ENCODE results near the gene TIMP3. TPM values are rescaled to one million over a fixed set of nuclear protein-coding genes. Genes with fewer than 3 reads are reported as not detected.
"Not testable (repeated sequence)": the region's sequence is repeated elsewhere in the genome, so short reads cannot be mapped to it uniquely, and the experiment has no call there.

The TIMP3 gene
- total and polyA plus RNA-seq, 5 experiments from 2014 or later = 0.10 TPM; not detected in 4

DNA sequence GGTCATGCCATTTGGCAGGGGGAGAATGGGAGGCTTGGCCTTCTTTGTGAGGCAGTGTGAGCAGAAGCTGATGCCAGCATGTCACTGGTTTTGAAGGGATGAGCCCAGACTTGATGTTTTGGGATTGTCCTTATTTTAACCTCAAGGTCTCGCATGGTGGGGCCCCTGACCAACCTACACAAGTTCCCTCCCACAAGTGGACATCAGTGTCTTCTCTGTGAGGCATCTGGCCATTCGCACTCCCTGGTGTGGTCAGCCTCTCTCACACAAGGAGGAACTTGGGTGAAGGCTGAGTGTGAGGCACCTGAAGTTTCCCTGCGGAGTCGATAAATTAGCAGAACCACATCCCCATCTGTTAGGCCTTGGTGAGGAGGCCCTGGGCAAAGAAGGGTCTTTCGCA lies 59.8 kb downstream of the TIMP3 start:
- H3K9me3 Mint-ChIP-seq = no peaks in the 10 kb centered on the region
- DNase-seq (no peak), ATAC-seq (no peak)
- no peaks in the 10 kb centered on the region for H3K4me1 Mint-ChIP-seq
- peaks cover 0 to 8% (median 0%) of the 10 kb centered on the region in 5 donors for H3K27me3 Mint-ChIP-seq
- H3K27ac Mint-ChIP-seq = no peak overlapping the region
- POLR2A ChIA-PET = interaction anchor here (0.7 kb wide), 1 partner anchor 32 kb away, joined by 5 read pairs; no protein-coding TSS in a partner anchor
- H3K4me3 Mint-ChIP-seq = no peak overlapping the region
- H3K36me3 Mint-ChIP-seq = no peaks in the 10 kb centered on the region

DNA sequence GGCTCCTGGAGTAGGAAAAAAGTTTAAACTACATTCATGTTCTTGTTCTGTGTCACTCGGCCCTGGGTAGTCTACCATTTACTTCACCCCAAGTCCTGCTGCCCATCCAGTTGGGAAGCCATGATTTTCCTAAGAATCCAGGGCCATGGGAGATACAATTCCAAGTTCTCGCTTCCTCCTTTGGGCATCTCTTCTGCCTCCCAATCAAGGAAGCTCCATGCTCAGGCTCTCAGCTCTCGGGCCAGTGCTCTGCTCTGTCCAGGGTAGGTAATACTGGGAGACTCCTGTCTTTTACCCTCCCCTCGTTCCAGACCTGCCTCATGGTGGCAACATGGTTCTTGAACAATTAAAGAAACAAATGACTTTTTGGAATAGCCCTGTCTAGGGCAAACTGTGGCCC lies 60.6 kb downstream of the TIMP3 start:
- ATAC-seq (no peak), DNase-seq (no peak)
- H3K36me3 Mint-ChIP-seq = no peaks in the 10 kb centered on the region
- peaks cover 0 to 5% (median 0%) of the 10 kb centered on the region in 5 donors for H3K27me3 Mint-ChIP-seq
- H3K9me3 Mint-ChIP-seq = no peaks in the 10 kb centered on the region
- no peak overlapping the region for H3K4me3 Mint-ChIP-seq
- no peak overlapping the region for H3K27ac Mint-ChIP-seq
- H3K4me1 Mint-ChIP-seq = no peaks in the 10 kb centered on the region
- POLR2A ChIA-PET = no interaction called here

DNA sequence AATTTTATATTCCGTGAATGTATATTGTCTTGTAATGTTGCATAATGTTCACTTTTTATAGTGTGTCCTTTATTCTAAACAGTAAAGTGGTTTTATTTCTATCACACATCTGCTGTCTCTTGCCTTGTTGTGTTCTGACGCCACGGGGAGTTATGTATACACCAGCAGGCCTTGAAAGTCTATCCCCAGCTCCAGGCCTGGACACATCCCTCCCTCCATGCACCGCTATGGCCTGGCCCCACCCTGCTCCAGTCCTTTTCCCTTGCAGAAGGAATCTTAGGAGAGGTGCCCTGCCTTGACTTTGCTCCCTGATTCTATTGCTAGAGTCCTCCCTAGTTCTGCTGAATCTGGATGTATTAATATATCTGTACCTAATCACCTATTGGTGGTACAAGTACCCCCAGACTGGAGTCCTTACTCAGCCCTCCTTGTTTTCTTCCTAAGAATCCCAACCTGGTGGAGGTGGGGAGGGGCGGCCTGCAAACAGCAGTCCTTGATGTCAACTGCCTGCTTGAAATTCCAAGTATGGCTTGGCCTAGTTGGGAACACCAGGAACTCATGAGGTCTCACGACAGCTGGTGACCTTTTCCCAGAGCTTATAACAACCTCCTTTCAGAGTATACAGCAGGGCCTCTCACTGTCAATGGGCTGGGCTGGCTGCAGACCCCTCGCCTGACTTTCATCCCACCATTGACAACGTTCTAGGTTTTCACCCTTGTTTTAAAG lies 61.6 kb downstream of the TIMP3 start:
- H3K9me3 Mint-ChIP-seq = no peaks in the 10 kb centered on the region
- no peak overlapping the region for H3K27ac Mint-ChIP-seq
- H3K36me3 Mint-ChIP-seq = no peaks in the 10 kb centered on the region
- ATAC-seq = no peak
- POLR2A ChIA-PET = no interaction called here
- no peaks in the 10 kb centered on the region for H3K4me1 Mint-ChIP-seq
- DNase-seq = no peak
- H3K4me3 Mint-ChIP-seq = no peak overlapping the region
- H3K27me3 Mint-ChIP-seq = peaks cover 0 to 5% (median 0%) of the 10 kb centered on the region in 5 donors

DNA sequence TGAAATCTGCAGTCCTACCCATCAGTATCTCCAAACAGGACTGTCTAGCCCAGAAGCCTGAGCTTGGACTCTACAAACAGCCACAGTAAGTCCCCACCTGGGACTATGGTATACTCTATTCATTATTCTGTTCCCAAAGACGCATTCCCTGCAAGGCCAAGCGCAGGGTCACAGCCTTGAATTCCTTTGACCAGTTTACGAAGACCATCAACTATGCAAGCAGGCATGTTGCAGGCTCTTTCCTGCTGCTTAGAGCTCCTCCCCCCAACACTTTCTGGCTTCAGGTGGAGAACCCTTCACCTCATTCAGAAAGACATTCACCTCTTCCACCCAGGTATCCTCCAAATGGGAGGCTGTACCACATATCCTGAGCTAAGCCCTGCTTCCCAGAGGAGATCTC lies 62.5 kb downstream of the TIMP3 start:
- H3K4me1 Mint-ChIP-seq = no peaks in the 10 kb centered on the region
- peaks cover 0 to 8% (median 0%) of the 10 kb centered on the region in 5 donors for H3K27me3 Mint-ChIP-seq
- no peak overlapping the region for H3K4me3 Mint-ChIP-seq
- POLR2A ChIA-PET = no interaction called here
- DNase-seq (no peak), ATAC-seq (no peak)
- H3K27ac Mint-ChIP-seq = no peak overlapping the region
- no peaks in the 10 kb centered on the region for H3K36me3 Mint-ChIP-seq
- no peaks in the 10 kb centered on the region for H3K9me3 Mint-ChIP-seq

DNA sequence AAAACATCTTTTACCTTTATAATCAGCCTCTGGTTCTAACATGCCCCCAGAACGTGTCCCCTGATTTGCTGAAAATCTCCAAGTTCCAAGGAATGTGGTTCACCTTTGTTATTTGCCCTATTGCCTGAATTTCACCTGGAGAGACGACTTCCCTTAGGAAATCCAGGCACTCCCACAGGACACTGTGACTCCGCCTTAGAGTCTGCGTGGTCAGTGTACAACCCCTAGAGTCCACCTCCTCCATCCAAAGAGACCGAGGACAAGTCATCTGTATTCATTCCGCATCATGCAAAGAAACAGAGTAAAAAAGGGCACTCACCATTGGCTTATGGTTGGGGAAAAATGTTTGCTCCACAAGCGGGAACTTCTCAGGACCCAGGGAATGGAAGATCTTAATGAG lies 63.1 kb downstream of the TIMP3 start:
- no peak for ATAC-seq
- Mint-ChIP-seq H3K9me3 (no peaks in the 10 kb centered on the region), H3K27me3 (peaks cover 0 to 8% (median 0%) of the 10 kb centered on the region in 5 donors), H3K4me3 (no peak overlapping the region), H3K27ac (no peak overlapping the region), H3K36me3 (no peaks in the 10 kb centered on the region), H3K4me1 (no peaks in the 10 kb centered on the region)
- DNase-seq = no peak
- POLR2A ChIA-PET = no interaction called here

DNA sequence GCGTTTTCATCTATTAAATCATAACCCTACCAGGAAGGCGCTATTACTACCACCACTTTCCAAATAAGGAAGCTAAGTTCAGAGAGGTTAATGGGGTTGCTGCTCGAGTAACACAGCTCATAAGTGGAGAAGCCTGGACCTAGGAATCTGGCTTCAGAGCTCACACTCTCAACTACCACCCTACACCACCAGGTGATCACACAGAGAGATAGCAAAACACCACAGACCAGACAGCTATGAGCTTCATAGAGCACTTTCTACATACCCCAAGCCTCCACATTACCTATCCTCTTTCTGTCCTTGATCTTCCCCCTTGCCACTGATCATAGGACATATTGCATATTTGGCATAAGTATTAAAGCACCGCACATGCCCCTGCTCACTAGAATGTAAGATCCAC lies 65.4 kb downstream of the TIMP3 start:
- Mint-ChIP-seq H3K27ac (no peak overlapping the region), H3K4me3 (no peak overlapping the region), H3K9me3 (no peaks in the 10 kb centered on the region), H3K4me1 (no peaks in the 10 kb centered on the region), H3K27me3 (peaks cover 0 to 11% (median 2%) of the 10 kb centered on the region in 5 donors), H3K36me3 (no peaks in the 10 kb centered on the region)
- DNase-seq (no peak), ATAC-seq (no peak)
- POLR2A ChIA-PET = no interaction called here

DNA sequence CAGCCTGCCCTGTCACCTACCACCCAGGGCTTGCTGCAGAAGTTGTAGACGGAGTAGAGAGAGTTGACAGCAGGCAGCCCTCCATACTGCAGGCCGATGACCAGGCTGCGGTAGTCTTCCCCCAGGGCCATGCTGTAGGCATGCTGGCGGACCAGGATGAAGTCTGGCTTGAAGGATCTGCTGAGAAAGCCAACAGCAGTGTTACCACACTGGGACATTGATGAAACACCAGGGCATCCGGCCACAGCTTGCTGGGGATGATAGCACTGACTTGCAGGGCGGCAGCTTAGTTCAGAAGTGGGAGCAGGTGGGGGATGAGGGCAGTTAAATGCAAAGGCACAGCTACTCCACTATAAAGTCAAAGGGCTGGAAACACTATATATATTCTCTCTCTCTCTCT lies 67.4 kb downstream of the TIMP3 start:
- POLR2A ChIA-PET = no interaction called here
- no peaks in the 10 kb centered on the region for H3K4me1 Mint-ChIP-seq
- H3K36me3 Mint-ChIP-seq = no peaks in the 10 kb centered on the region
- DNase-seq (no peak), ATAC-seq (no peak)
- H3K4me3 Mint-ChIP-seq = no peak overlapping the region
- peaks cover 0 to 13% (median 4%) of the 10 kb centered on the region in 5 donors for H3K27me3 Mint-ChIP-seq
- no peak overlapping the region for H3K27ac Mint-ChIP-seq
- no peaks in the 10 kb centered on the region for H3K9me3 Mint-ChIP-seq

DNA sequence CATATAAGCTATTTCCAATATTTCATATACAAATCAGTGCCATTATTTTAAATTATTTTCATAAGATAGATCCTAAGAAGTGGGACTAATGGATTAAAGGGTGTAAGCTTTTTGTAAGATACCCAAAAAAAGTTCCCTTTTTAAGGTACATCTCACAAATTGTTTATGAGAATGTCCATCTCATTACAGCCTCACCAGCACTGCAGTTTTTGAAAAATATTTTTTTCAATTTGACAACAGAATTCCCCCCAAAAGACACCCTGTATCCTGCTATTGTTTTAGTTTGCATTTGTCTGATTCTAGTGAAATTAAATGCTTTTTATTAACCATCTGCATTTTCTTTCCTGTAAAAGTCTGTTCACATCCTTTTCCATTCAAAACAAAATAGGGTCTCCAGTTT lies 69.0 kb downstream of the TIMP3 start:
- no peaks in the 10 kb centered on the region for H3K36me3 Mint-ChIP-seq
- ATAC-seq = no peak
- DNase-seq = no peak
- no peak overlapping the region for H3K4me3 Mint-ChIP-seq
- no peaks in the 10 kb centered on the region for H3K4me1 Mint-ChIP-seq
- peaks cover 0 to 13% (median 4%) of the 10 kb centered on the region in 5 donors for H3K27me3 Mint-ChIP-seq
- POLR2A ChIA-PET = no interaction called here
- no peak overlapping the region for H3K27ac Mint-ChIP-seq
- peaks cover 0 to 1% (median 0%) of the 10 kb centered on the region in 9 donors for H3K9me3 Mint-ChIP-seq

DNA sequence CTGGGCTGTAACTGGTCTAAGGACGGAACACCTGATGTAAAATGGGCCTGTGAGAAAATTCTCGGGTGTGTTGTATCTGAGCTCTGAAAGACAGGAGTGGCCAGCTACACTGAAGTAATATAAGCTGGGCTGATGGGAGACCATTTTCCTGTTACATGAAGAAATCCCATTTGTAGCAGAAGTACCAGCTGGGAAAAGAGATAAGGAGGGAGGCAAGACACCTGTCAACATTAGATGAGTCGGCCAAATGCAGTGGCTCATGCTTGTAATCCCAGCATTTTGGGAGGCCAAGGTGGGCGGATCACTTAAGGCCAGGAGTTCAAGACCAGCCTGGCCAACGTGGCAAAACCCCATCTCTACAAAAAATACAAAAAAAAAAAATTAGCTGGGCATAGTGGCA lies 72.1 kb downstream of the TIMP3 start:
- H3K27me3 Mint-ChIP-seq, H3K27ac Mint-ChIP-seq, H3K9me3 Mint-ChIP-seq, ATAC-seq, H3K4me1 Mint-ChIP-seq, H3K4me3 Mint-ChIP-seq, H3K36me3 Mint-ChIP-seq, POLR2A ChIA-PET, DNase-seq: not testable (repeated sequence)

DNA sequence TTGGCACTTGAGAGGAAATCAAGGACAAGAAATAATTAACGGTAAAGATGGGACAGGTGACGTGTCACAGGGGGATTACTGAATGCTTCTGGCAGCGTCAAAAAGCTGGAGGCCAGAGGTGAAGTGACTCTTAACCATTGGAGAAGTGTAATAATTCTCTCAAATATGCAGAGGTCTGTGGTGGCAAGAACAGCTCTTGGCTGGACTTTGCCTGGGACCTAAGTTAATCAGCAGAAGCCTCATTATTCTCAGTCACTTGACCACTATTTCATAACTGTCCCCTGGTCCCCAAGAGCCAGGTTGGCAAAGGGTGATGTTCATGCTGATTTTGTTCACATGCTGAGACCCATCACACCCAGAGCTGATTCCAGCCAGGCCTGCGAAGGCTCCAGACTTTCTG lies 72.9 kb downstream of the TIMP3 start:
- ATAC-seq (no peak), DNase-seq (no peak)
- POLR2A ChIA-PET = no interaction called here
- Mint-ChIP-seq H3K9me3 (peaks cover 0 to 1% (median 0%) of the 10 kb centered on the region in 9 donors), H3K27me3 (peaks cover 0 to 7% (median 4%) of the 10 kb centered on the region in 5 donors), H3K4me3 (no peak overlapping the region), H3K36me3 (no peaks in the 10 kb centered on the region), H3K27ac (no peak overlapping the region), H3K4me1 (no peaks in the 10 kb centered on the region)

DNA sequence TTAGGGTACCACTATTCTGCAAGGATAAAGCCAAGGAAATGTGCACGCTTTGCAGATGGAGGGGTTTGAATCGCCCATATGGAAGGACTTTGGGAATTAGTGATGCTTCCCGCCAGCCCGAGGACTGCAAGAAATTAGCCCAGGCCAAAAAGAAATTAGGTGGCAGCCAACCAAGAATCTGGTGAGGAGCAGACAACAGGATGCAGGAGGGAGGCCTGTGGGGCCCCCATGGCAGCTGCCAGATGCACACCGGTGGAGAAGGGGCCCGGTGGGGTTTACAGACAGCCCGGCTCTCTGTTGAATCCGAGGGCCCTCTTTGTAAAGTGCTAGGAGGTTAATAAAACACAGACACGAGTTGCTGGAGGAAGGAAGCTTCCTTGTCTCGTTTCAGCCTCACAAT lies 73.5 kb downstream of the TIMP3 start:
- DNase-seq = no peak

DNA sequence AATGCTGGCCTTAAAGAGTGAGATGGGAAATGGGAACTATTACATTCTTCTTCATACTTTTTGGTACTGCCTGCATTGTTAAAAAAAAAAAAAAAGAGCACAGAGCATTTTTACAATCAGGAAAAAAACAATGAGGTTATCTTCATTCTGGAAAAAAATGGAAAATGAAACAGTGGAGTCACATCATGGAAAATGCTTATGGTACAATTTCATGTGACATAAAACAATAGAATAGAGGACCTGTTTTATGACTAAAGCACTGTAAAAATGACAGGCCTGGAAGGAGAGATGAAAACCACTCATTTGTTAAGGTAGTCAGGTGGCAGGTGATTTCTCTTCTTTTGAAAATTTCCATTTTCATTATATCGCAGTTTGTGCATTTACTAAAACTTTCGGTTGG lies 75.0 kb downstream of the TIMP3 start:
- Mint-ChIP-seq H3K36me3 (no peaks in the 10 kb centered on the region), H3K27ac (no peak overlapping the region)
- POLR2A ChIA-PET = no interaction called here

More for the DNA sequence above, 73.5 kb downstream of the TIMP3 start:
- Mint-ChIP-seq H3K27ac (no peak overlapping the region), H3K4me3 (no peak overlapping the region), H3K9me3 (peaks cover 0 to 1% (median 0%) of the 10 kb centered on the region in 9 donors), H3K27me3 (peaks cover 0 to 7% (median 4%) of the 10 kb centered on the region in 5 donors), H3K36me3 (no peaks in the 10 kb centered on the region), H3K4me1 (no peaks in the 10 kb centered on the region)
- POLR2A ChIA-PET = no interaction called here
- no peak for ATAC-seq

DNA sequence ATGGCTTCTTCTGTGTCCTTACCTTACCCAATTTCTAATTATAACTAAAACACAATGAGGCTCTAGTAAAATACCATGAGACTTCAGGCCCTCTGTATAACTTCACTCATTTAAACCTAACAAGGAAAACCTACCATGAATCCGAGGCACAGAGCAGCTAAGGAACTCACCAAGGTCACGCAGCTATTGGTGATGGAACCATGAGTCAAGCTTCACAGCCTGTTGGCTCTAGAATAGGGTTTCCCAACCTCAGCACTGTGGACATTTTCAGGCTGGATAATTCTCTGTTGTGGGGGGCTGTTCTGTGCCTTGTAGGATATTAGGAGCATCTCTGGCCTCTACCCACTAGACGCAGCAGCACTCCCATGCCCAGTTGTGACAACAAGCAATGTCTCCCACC lies 75.7 kb downstream of the TIMP3 start:
- ATAC-seq (no peak), DNase-seq (no peak)
- H3K4me1 Mint-ChIP-seq = peaks cover 6 to 14% (median 14%) of the 10 kb centered on the region in 4 donors
- H3K27me3 Mint-ChIP-seq = peaks cover 0 to 2% (median 0%) of the 10 kb centered on the region in 5 donors
- peaks cover 0 to 1% (median 0%) of the 10 kb centered on the region in 9 donors for H3K9me3 Mint-ChIP-seq
- H3K27ac Mint-ChIP-seq = peak overlapping the region in 1 of 10 donors; percentile 3
- POLR2A ChIA-PET = no interaction called here
- no peak overlapping the region for H3K4me3 Mint-ChIP-seq
- no peaks in the 10 kb centered on the region for H3K36me3 Mint-ChIP-seq

More for the DNA sequence above, 75.0 kb downstream of the TIMP3 start:
- Mint-ChIP-seq H3K27me3 (peaks cover 0 to 7% (median 4%) of the 10 kb centered on the region in 5 donors), H3K4me1 (peaks cover 6 to 12% (median 10%) of the 10 kb centered on the region in 4 donors), H3K9me3 (peaks cover 0 to 1% (median 0%) of the 10 kb centered on the region in 9 donors), H3K4me3 (no peak overlapping the region)
- ATAC-seq (no peak), DNase-seq (no peak)

DNA sequence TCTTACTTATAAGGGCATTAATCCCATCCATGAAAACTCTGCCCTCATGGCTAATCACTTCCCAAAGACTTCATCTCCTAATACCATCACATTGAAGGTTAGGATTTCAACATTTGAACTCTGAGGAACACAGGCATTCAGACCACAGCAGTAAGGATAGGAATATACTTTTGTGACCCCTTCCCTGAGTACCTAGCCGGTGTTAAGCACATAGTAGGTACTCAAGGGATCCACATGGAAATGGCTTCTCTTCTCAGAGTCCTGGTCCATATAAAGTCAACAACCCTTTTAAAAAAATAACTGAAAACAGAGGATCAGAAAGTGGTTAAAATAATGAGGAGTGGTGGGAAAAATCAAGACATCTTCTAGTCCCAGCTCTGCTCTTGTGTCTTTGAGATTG lies 78.0 kb downstream of the TIMP3 start:
- Mint-ChIP-seq H3K9me3 (no peaks in the 10 kb centered on the region), H3K4me1 (peaks cover 6 to 18% (median 16%) of the 10 kb centered on the region in 4 donors), H3K4me3 (no peak overlapping the region), H3K36me3 (no peaks in the 10 kb centered on the region), H3K27ac (peak overlapping the region in 2 of 10 donors; percentile 4 to 6), H3K27me3 (no peaks in the 10 kb centered on the region)
- ATAC-seq (no peak), DNase-seq (no peak)
- POLR2A ChIA-PET = no interaction called here
